D721Med (cell line): ENCODE results near the gene BRINP3.

Experiments
- DNase-seq: peaks from one replicate; pipeline ENCODE4 v3.0.0; 2011; ENCODE audit warnings: low spot score; ENCODE audit not compliant: insufficient read length
- FAIRE-seq: peaks from 2 replicates; lab custom pipeline; 2011; peaks lifted over from hg19 to GRCh38; lab: Jason Lieb, UNC
- CTCF ChIP-seq: IDR thresholded peaks from 2 replicates; pipeline ENCODE4 v1.5.1; 2012; ENCODE audit warnings: mild to moderate bottlenecking, control low read depth; ENCODE audit not compliant: insufficient read depth; ENCODE audit errors: missing control alignments

The BRINP3 gene

DNA sequence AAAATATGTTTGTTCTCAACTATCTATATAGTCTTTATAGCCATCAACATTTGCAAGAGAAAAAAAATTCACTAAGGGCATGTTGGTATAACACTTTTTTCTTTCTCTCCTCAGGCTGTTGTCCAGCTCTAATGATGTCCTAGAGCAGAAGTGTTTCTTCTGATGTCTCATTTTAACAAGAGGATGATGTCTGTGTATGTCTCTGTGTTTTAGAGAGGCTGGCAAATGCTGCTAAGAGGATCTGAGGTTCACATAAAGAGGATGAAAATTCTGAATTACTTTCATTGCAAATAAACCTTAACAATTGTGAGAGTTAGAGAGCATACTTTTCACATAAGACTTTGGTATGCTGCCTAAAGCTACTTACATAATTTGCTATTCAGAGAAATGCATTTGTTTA lies 2.6 kb upstream of the BRINP3 start:
- DNase-seq (no peak), FAIRE-seq (peak; percentile 90)
- TF ChIP-seq CTCF = no peak

GRCh38 chr1:190479516-190479915 lies 1.9 kb upstream of the BRINP3 start:
- FAIRE-seq (peak; percentile 91), DNase-seq (no peak)
- peak; percentile 47 for TF ChIP-seq CTCF

DNA sequence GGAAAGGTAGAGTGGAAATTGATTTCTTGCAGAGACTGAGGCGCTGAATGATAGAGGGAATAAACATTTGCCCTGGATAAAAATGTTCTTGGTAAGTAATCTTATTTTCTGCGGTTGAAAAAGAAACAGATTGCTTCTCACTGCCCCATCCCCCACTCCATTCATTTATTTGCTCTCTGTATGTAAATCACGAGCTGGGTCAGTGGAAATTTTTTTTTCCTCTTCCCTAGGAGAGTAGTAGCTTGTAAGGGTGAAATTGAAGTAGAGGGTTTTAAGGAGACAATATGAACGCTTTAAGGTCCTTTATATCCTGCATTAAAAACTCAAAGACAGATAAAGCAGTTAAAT lies 1.4 kb upstream of the BRINP3 start:
- DNase-seq = no peak
- no peak for FAIRE-seq
- TF ChIP-seq CTCF = no peak

GRCh38 chr1:190478149-190479049 lies 735 bp upstream of the BRINP3 start:
- TF ChIP-seq CTCF = no peak
- DNase-seq (no peak), FAIRE-seq (no peak)

DNA sequence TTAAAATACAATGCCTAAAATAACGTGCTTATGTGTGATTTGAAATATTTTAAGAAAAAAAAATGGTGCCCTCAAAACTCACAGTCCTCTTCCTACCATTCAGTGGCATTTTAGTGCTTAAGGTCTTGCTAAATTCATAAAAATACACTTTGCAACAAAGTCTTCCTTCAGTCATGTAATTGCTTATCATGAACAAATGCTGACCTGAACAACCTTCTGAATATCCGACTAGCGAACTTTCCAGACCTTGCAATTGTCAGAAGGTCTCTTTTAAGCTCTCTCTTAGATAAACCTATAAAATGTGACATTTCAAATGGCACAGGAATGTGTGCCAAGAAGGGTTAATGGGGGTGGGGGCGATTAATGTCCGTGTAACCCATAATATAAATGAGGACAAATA lies 858 bp downstream of the BRINP3 start:
- DNase-seq (no peak), FAIRE-seq (no peak)
- no peak for TF ChIP-seq CTCF

GRCh38 chr1:190476321-190476720 lies 1.3 kb downstream of the BRINP3 start:
- FAIRE-seq (peak; percentile 25), DNase-seq (no peak)
- no peak for TF ChIP-seq CTCF
